Measurements from ENCODE around the gene PSMC3. TPM values are rescaled to one million over a fixed set of nuclear protein-coding genes. Genes with fewer than 3 reads are reported as not detected.

PSMC3 gene
- total RNA-seq = 100 to 1,000 TPM in 2 of 3 donors, 10 to 100 TPM in 1; 98.5 to 168 (median 144) TPM

DNA sequence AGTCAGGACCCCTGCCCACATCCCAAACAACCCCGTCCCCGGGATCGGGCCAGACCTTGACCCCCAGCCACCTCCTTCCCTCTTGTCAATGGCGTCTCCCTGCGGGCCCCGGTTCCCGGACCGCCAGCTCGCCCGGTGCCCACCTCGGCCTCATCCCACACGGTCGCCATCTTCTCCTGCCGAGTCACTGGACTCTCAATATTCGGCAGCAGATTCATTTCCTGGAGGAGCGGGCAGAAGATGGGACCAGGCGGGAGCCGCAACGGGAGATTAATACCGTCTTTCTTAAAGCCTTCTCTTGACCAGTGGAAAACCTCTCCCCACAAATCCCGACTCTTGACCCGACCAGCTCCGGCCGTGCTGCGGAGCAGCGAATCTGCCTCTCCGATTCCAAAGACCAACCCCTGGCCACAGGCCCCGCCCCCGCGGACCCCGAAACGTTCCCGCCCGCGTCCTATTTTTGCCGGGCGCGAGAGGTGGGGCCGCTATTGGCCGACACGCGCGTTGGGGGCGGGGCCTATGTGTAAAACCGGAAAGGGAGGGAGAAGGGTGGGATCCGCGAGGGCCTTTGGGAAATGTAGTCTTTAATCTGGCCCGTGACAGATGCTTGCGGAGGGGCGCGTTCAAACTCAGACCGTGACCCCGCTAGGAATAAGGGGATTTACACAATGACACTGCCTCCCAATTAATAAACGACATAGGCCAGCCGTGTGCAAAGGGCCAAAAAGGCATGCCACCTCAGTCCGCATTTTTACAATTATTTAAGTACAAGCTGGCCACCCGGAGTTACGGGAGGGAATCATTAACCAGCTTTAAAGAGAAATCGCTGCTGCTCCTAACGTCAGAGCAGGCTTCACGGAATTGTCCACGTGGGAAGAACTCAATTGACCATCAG, at the start of gene PSMC3:
PSMC3 (minus strand) TSS at position 378 of the 895 bp plus-strand sequence; CDS start at position 218, 160 bp downstream.
- Histone ChIP-seq H3K9me3 (no peaks in the 10 kb centered on the region), H3K27ac (peak within 1 kb of the TSS; percentile 94 to 96), H3K27me3 (no peaks in the 10 kb centered on the region), H3K4me3 (peak within 1 kb of the TSS; percentile 84 to 95 (median 91)), H3K36me3 (no peaks in the 10 kb centered on the region), H3K4me1 (peaks cover 4 to 9% of the 10 kb centered on the region in 2 donors)
- TF ChIP-seq POLR2A (IDR thresholded peaks at IDR 0.05) (peak; percentile 74), POLR2AphosphoS5 (IDR thresholded peaks at IDR 0.05) (peak; percentile 57 to 92 (median 78))
- TF ChIP-seq, protein P1, sequence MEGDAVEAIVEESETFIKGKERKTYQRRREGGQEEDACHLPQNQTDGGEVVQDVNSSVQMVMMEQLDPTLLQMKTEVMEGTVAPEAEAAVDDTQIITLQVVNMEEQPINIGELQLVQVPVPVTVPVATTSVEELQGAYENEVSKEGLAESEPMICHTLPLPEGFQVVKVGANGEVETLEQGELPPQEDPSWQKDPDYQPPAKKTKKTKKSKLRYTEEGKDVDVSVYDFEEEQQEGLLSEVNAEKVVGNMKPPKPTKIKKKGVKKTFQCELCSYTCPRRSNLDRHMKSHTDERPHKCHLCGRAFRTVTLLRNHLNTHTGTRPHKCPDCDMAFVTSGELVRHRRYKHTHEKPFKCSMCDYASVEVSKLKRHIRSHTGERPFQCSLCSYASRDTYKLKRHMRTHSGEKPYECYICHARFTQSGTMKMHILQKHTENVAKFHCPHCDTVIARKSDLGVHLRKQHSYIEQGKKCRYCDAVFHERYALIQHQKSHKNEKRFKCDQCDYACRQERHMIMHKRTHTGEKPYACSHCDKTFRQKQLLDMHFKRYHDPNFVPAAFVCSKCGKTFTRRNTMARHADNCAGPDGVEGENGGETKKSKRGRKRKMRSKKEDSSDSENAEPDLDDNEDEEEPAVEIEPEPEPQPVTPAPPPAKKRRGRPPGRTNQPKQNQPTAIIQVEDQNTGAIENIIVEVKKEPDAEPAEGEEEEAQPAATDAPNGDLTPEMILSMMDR (IDR thresholded peaks at IDR 0.05) = no peak
- DNase-seq (ENCODE audit: low spot score in 2 of 2) = peak; percentile 98 to 99
- intact Hi-C loops (cut with DNase I; ENCODE audit: low total_unique reads) = no loop called here

DNA sequence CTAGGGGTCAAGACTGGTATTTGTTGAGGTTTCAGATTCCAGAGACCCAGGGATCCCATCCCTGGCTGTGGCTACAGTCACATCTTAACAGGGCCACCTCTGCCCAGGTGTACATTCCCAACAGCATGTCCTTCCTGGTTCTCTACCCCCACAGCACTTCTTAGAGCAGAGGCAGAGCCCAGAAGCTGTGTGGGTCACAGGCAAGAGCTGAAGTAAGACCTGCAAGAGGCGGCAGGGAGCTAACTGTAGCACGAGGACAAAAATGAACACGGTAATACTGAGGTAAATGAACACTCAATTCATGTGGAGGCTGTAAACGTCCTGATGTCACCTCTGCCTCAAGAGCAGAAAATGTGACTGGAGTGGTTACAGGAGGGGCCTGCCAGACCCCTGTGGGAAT, 44.4 kb upstream of the PSMC3 start:
- intact Hi-C loops (cut with DNase I; ENCODE audit: low total_unique reads) = no loop called here
- H3K4me3 ChIP-seq = no peak overlapping the region
- H3K4me1 ChIP-seq = peaks cover 0 to 14% of the 10 kb centered on the region in 2 donors
- H3K36me3 ChIP-seq = peaks cover 6% of the 10 kb centered on the region
- H3K27ac ChIP-seq = no peak overlapping the region
- H3K9me3 ChIP-seq = no peaks in the 10 kb centered on the region
- no peaks in the 10 kb centered on the region for H3K27me3 ChIP-seq
- DNase-seq (ENCODE audit: low spot score in 2 of 2) = no peak
- TF ChIP-seq POLR2A (IDR thresholded peaks at IDR 0.05) (no peak), POLR2AphosphoS5 (IDR thresholded peaks at IDR 0.05) (no peak)
- TF ChIP-seq, protein P1 (IDR thresholded peaks at IDR 0.05) = no peak

DNA sequence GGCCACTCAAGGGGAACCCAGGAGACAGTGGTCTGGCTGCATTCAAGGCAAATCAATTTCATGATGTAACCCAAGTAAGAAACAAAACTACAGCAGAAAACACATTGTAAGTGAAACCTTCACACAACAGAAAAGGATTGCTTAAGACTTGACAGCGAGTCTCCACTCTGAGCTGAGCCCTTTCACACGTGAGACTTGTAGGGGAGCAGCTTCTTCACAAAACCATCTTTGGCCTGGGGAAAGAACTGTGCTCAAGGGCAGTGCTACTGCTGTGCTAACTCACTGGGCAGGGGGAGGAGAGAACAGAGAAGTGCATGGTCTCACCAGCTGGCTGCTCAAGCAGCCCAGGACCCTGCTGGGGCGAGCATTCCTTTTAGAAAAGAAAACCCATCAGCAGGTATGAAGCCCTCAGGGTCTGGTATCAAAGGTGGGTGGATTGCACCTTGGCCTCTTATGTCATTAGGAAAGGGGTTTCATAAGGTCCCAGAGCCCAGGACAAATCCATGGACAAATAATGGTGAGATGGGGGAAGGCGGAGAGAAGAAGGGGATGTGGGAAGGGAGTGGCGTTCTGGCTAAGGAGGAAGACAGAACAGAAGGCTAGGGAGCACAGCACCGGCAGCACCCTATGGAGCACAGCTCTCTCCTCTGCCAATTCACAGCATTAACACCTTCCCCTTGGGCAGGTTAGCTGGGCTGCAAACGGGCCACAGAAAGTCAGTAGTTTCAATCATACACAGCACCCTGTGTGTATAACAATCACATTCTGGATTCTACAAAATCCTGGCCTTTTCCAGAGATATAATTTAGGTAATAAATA, 43.3 kb upstream of the PSMC3 start:
- Histone ChIP-seq H3K27ac (peak overlapping the region; percentile 48 to 68), H3K27me3 (no peaks in the 10 kb centered on the region), H3K36me3 (peaks cover 6% of the 10 kb centered on the region), H3K4me3 (no peak overlapping the region), H3K4me1 (peaks cover 0 to 14% of the 10 kb centered on the region in 2 donors), H3K9me3 (no peaks in the 10 kb centered on the region)
- intact Hi-C loops (cut with DNase I; ENCODE audit: low total_unique reads) = no loop called here
- TF ChIP-seq, protein P1 (IDR thresholded peaks at IDR 0.05) = no peak
- no peak for TF ChIP-seq POLR2AphosphoS5 (IDR thresholded peaks at IDR 0.05)
- TF ChIP-seq POLR2A (IDR thresholded peaks at IDR 0.05) = no peak
- DNase-seq (ENCODE audit: low spot score in 2 of 2) = no peak

DNA sequence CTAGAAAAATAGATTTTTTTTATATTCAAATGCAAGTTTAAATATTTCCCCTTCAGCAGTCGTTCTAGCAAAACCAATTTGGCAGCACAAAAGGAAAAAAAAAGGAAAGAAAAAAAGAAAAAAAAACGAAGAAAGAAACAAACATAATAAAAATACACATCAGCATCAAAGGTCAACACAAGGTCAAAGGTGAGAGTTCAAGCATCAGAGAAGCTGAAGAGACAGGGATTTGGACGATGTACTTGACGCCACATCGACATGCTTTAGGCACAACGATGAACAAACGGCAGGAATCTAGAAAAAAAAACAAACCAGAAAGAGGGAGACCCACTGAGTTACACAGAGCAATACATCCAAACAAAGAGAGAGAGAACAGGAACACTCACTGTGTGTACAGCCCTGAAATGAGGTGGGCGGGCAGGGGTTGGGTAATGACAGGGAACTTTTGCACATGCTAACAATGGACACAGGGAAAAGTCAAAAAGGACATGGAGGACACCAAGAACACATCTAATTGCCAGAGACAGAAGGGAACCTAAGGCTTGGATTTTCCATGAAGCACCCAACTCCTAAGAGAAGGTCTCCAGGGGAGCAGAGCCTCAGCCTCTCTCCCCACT, 42.5 kb upstream of the PSMC3 start:
- peaks cover 6% of the 10 kb centered on the region for H3K36me3 ChIP-seq
- no peak for DNase-seq (ENCODE audit: low spot score in 2 of 2)
- H3K27me3 ChIP-seq = no peaks in the 10 kb centered on the region
- no peak overlapping the region for H3K4me3 ChIP-seq
- intact Hi-C loops (cut with DNase I; ENCODE audit: low total_unique reads) = no loop called here
- peaks cover 0 to 14% of the 10 kb centered on the region in 2 donors for H3K4me1 ChIP-seq
- H3K9me3 ChIP-seq = no peaks in the 10 kb centered on the region
- H3K27ac ChIP-seq = peak overlapping the region; percentile 48 to 68
- TF ChIP-seq, protein P1 (IDR thresholded peaks at IDR 0.05) = no peak
- no peak for TF ChIP-seq POLR2AphosphoS5 (IDR thresholded peaks at IDR 0.05)
- no peak for TF ChIP-seq POLR2A (IDR thresholded peaks at IDR 0.05)

Measured in breast epithelium (tissue), 4 donors.